CD4-positive, alpha-beta T cell treated with Interleukin-1 beta for 1 hour (primary cell): ENCODE results near the gene ZNF486.
"Not testable (repeated sequence)": the region's sequence is repeated elsewhere in the genome, so short reads cannot be mapped to it uniquely, and the experiment has no call there.

Source experiments
- DNase-seq, 2 donors: peaks; one replicate each; pipeline ENCODE4 v3.0.0-alpha.2; 2020 to 2022

ZNF486 gene

DNA sequence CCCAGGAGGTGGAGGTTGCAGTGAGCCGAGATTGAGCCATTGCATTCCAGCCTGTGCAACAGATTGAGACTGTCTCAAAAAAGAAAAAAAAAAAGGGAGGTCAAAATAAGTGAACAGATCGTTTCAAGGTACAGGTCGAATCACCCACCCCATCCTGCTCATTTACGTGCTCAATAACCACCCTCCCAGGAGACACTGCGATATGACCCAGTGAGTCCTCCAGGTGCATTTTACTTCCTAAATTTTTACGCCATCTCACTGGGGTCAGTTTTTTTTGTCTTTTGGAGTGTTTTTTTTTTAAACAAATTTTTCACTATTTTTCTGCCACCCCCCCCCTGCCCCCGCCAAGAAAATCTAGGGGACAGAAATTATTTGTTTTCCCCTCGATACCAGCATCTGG is 68.1 kb downstream of the ZNF486 start:
- DNase-seq, result peak in 1 of 2 donors; percentile 13

DNA sequence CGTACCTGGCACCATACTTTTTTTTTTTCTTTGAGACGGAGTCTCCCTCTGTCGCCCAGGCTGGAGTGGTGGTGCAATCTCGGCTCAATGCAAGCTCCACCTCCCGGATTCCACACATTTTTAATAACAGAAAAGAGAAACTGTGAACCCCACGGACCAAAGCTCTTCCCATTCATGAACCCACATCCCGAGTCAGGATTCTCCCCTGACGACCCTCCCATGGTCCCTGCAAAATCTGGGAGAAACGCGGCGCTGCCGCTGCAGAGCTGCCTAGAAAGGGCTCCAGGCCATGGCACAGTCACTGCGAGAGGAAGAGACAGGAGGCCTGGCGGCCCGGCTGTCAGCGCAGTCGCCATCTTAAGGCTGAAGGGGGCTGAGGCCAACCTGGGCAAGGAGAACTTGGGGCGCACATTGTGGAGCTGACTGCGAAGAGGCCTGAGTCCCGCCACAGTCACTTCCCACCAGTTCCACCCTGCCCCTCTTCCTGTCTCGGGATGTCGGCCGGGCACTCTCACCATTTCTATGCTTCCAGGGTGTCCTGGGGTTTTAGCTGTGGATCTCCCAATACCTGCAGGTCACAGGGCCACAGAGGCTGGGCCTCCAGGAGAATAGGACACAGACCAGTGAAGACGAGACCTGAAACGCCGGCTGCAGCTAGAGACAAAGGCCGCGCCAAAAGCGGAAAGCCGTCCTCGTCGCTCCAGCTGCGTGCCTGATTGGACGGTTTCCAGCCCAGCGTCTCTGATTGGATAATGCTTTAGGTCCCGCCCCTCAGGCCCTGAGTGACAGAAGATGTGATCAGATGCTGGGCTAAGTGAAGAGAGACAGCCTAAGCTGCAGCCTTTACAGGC is 71.0 kb downstream of the ZNF486 start:
- DNase-seq, result peak; percentile 89 to 94

DNA sequence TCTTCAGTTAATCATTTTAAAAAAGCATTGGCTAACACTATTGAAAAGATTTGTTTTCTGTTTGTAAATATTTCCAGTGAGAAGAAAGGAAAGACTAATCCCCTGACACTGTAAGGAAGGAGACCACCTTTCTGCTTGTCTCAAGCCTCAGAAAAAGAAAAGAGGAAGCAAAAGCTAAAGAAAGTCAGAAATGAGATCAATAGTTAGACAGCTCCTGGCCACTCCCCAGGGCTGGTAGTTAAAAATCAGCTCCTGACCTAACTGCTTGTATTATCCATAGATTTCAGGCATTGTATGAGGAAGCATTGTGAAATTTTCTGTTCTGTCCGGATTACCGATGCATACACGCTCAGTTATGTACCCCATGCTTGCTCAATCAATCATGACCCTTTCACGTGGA is 76.6 kb downstream of the ZNF486 start:
- no peak for DNase-seq

DNA sequence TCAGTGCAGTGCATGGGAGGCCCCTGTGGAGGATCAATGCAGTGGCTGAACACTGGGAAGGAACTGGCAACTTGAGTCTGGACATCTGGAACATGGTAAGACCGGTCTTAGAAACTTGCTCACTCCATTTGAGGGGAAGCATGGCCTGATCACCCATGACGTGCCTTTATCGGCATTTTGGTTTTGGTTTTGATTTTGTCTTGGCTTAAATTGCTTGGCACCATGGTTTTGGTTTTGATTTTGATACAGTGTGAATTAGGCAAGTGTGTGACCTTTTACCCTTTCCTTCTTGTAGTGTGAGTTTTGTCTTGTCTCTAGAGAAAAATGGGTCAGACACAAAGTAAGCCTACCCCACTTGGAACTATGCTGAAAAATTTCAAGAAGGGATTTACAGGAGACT is 77.3 kb downstream of the ZNF486 start:
- DNase-seq, result peak in 1 of 2 donors; percentile 59

DNA sequence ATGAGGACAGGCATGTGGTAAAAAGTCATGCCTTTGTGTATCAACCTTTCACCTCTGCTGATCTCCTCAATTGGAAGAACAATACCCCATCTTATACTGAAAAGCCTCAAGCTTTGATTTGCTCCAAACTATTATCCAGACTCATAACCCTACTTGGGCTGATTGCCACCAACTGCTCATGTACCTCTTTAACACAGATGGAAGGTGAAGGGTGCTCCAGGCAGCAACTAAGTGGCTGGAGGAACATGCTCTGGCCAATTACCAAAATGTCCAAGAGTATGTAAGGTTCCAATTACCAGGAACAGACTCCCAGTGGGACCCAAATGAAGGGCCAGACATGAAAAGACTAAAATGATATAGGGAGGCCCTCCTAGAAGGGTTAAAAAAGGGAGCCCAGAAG is 78.3 kb downstream of the ZNF486 start:
- no peak for DNase-seq

DNA sequence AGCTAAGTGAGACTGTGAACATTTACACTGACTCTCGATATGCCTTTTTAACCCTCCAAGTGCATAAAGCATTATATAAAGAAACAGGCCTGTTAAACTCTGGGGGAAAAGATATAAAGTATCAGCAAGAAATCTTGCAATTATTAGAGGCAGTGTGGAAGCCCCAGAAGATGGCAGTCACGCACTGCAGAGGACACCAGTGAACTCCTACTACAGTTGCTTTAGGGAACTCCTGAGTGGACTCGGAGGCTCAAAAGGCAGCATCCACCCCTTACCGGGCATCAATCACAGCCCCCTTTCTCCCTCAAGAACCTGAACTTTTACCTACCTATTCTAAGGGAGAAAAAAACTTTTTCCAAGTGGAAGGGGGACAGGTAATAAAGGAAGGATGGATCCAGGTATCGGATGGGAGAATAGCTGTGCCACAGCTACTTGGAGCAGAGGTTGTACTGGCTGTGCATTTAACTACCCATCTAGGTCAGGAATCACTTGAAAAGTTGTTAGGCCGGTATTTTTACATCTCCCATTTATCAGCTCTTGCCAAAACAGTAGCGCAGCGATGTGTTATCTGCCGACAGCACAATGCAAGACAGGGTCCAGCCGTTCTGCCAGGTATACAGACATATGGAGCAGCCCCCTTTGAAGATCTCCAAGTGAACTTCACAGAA is 80.1 kb downstream of the ZNF486 start:
- peak; percentile 14 to 21 for DNase-seq

DNA sequence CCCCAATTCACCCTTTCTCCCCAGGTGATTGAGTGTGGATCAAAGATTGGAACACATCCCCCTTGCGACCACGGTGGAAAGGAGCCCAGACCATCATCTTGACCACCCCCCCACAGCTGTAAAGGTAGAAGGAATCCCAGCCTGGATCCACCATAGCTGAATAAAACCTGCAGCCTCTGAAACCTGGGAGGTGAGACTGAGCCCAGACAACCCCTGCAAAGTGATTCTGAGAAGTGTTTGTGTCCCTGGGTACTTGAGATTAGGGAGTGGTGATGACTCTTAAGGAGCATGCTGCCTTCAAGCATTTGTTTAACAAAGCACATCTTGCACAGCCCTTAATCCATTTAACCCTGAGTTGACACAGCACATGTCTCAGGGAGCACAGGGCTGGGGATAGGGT is 81.2 kb downstream of the ZNF486 start:
- not testable (repeated sequence) for DNase-seq
